ENCODE measurements around the gene WDR20. TPM values are rescaled to one million over a fixed set of nuclear protein-coding genes. Genes with fewer than 3 reads are reported as not detected.
A peak's percentile ranks its signal among the peaks of the same experiment; 100 is the strongest.

WDR20 gene, protein sequence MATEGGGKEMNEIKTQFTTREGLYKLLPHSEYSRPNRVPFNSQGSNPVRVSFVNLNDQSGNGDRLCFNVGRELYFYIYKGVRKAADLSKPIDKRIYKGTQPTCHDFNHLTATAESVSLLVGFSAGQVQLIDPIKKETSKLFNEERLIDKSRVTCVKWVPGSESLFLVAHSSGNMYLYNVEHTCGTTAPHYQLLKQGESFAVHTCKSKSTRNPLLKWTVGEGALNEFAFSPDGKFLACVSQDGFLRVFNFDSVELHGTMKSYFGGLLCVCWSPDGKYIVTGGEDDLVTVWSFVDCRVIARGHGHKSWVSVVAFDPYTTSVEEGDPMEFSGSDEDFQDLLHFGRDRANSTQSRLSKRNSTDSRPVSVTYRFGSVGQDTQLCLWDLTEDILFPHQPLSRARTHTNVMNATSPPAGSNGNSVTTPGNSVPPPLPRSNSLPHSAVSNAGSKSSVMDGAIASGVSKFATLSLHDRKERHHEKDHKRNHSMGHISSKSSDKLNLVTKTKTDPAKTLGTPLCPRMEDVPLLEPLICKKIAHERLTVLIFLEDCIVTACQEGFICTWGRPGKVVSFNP
- 10 to 100 TPM; 21.3 to 31.3 (median 24.6) TPM for total RNA-seq

- 0% methylated on average over 44 of the region's 64 CpGs; no CpG with 5 or more reads in 1 of the 2 donors for WGBS, 2 donors (ENCODE audit: low coverage in 1 of 2)
- intact Hi-C loops (cut with DNase I; ENCODE audit: low total_unique reads): loop anchor here (10.0 kb wide), 1 partner anchor 165 kb away; the partner anchor contains the start of gene MOK
- TF ChIP-seq EP300 (IDR thresholded peaks at IDR 0.05; ENCODE audit: low read depth) (no peak), POLR2AphosphoS5 (IDR thresholded peaks at IDR 0.05) (peak; percentile 66 to 87 (median 83)), CTCF (IDR thresholded peaks at IDR 0.05) (no peak), POLR2A (IDR thresholded peaks at IDR 0.05) (peak; percentile 66)
- Histone ChIP-seq H3K4me1 (peaks cover 6 to 30% (median 21%) of the 10 kb centered on the region in 4 donors), H3K27ac (peak within 1 kb of the TSS; percentile 82 to 92 (median 88)), H3K36me3 (no peaks in the 10 kb centered on the region), H3K27me3 (no peaks in the 10 kb centered on the region), H3K9me3 (no peaks in the 10 kb centered on the region), H3K4me3 (peak within 1 kb of the TSS; percentile 67 to 100 (median 87))
- DNase-seq: peak; percentile 99
- in situ Hi-C loops (cut with MboI; ENCODE audit: low pct_ligation_motif_present in 1 of 4, low pct_unique_long_range_greater_than_20kb in 1 of 4, low sequenced_read_pairs in 3 of 4): no loop called here
These were observed at the start of gene WDR20 for GRCh38 chr14:102139286-102140026. Gene WDR20 (plus strand): TSS chr14:102139897. CDS start chr14:102139924, 27 bp downstream.

DNA sequence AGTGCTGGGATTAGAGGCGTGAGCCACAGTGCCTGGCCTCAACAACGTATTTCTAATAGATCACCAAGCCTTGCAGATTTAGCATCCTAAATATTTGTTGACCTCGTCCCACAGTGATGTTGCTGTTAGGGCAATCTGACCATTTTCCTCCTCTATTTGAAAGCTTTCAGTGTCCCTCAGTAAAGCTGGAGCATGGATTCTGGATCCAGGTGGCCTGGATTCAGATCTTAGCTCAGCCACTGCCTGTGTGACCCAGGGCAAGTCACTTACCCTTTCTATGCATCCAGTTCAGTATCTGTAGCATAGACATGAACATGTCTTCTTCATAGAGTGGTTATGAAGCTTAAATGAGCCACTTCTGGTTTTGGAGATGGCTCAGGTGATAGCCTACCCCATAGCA, 49.0 kb upstream of the WDR20 start:
- H3K4me1 ChIP-seq: peaks cover under 1 to 12% (median 9%) of the 10 kb centered on the region in 4 donors
- H3K27me3 ChIP-seq: no peaks in the 10 kb centered on the region
- H3K27ac ChIP-seq: no peak overlapping the region
- no peak overlapping the region for H3K4me3 ChIP-seq
- no peaks in the 10 kb centered on the region for H3K9me3 ChIP-seq
- DNase-seq: no peak
- 86 to 100% methylated on average over 1 to 3 of the region's 3 CpGs for WGBS, 2 donors (ENCODE audit: low coverage in 1 of 2)
- no peak for TF ChIP-seq POLR2A (IDR thresholded peaks at IDR 0.05)
- no peaks in the 10 kb centered on the region for H3K36me3 ChIP-seq
- in situ Hi-C loops (cut with MboI; ENCODE audit: low pct_ligation_motif_present in 1 of 4, low pct_unique_long_range_greater_than_20kb in 1 of 4, low sequenced_read_pairs in 3 of 4): loop anchor here in 2 of 4 donors (10.0 kb wide), 2 partner anchors 126 to 386 kb away; partner anchors contain the start of gene DYNC1H1 (in 1 of the 2)
- intact Hi-C loops (cut with DNase I; ENCODE audit: low total_unique reads): no loop called here

DNA sequence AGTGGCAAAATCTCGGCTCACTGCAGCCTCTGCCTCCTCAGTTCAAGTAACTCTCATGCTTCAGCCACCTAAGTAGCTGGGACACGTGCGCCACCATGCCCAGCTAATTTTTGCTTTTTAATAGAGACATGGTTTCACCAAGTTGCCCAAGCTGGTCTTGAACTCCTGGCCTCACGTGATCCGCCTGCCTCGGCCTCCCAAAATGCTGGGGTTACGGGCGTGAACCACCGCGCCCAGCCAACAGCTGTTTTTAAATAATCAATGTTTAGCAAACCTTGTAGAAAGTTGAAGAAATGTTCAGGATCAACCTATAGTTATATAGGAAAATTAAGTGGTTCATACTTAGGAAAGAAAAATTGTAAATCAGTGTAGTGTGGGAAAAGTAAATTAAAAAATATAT, 46.9 kb upstream of the WDR20 start:
- TF ChIP-seq CTCF (IDR thresholded peaks at IDR 0.05): no peak
- no peak for TF ChIP-seq POLR2A (IDR thresholded peaks at IDR 0.05)
- no peak for TF ChIP-seq EP300 (IDR thresholded peaks at IDR 0.05; ENCODE audit: low read depth)
- no peak for TF ChIP-seq POLR2AphosphoS5 (IDR thresholded peaks at IDR 0.05)
- in situ Hi-C loops (cut with MboI; ENCODE audit: low pct_ligation_motif_present in 1 of 4, low pct_unique_long_range_greater_than_20kb in 1 of 4, low sequenced_read_pairs in 3 of 4) (loop anchor here in 2 of 4 donors (10.0 kb wide), 2 partner anchors 128 to 388 kb away; partner anchors contain the start of gene DYNC1H1 (in 1 of the 2)), intact Hi-C loops (cut with DNase I; ENCODE audit: low total_unique reads) (no loop called here)
- H3K36me3 ChIP-seq: no peaks in the 10 kb centered on the region
- H3K4me1 ChIP-seq: peaks cover 0 to 26% (median 14%) of the 10 kb centered on the region in 4 donors
- 90 to 100% methylated on average over 4 to 10 of the region's 10 CpGs for WGBS, 2 donors (ENCODE audit: low coverage in 1 of 2)
- DNase-seq: no peak
- no peak overlapping the region for H3K4me3 ChIP-seq
- H3K27me3 ChIP-seq: no peaks in the 10 kb centered on the region
- H3K27ac ChIP-seq: no peak overlapping the region
- H3K9me3 ChIP-seq: no peaks in the 10 kb centered on the region

DNA sequence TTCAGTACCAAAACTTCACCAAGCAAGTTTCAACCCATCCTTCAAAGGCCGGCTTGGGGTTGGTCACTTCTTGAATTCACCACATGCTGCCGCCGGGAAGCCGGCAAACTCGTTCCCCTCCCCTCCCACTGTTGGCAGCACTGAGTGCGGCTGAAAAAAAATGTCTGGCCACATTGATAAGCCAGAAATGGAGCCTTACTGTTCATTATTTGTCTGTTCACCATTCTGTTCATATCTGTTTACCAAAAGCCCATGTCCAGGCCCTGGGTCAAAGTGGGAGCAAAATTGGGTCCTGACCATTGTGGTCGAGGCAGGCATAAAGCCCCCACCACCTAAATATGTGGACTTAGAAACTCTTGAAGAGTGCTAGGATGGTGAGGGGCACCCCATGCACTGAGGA, 45.6 kb upstream of the WDR20 start:
- H3K36me3 ChIP-seq: no peaks in the 10 kb centered on the region
- no peaks in the 10 kb centered on the region for H3K27me3 ChIP-seq
- H3K4me3 ChIP-seq: no peak overlapping the region
- peaks cover 0 to 19% (median 8%) of the 10 kb centered on the region in 4 donors for H3K4me1 ChIP-seq
- WGBS, 2 donors (ENCODE audit: low coverage in 1 of 2): 69 to 100% methylated on average over 1 to 7 of the region's 7 CpGs
- TF ChIP-seq CTCF (IDR thresholded peaks at IDR 0.05): no peak
- intact Hi-C loops (cut with DNase I; ENCODE audit: low total_unique reads) (no loop called here), in situ Hi-C loops (cut with MboI; ENCODE audit: low pct_ligation_motif_present in 1 of 4, low pct_unique_long_range_greater_than_20kb in 1 of 4, low sequenced_read_pairs in 3 of 4) (loop anchor here in 2 of 4 donors (10.0 kb wide), 2 partner anchors 129 to 389 kb away; partner anchors contain the start of gene DYNC1H1 (in 1 of the 2))
- no peaks in the 10 kb centered on the region for H3K9me3 ChIP-seq
- DNase-seq: no peak
- no peak overlapping the region for H3K27ac ChIP-seq
